ENCODE measurements around the gene FAM120C. TPM values are rescaled to one million over a fixed set of nuclear protein-coding genes. Genes with fewer than 3 reads are reported as not detected.

FAM120C gene
- total RNA-seq, 4 donors from 2014 or later = 4.7 to 12.8 (median 10.9) TPM

GRCh38 chrX:54171527-54172250, 11.4 kb downstream of the FAM120C start:
- TF ChIP-seq POLR2A (IDR thresholded peaks at IDR 0.05) = no peak
- TF ChIP-seq CTCF (IDR thresholded peaks at IDR 0.05 in 4 of 5, conservative IDR thresholded peaks at IDR 0.05 in 1 of 5) = no peak
- no peaks in the 10 kb centered on the region for H3K9me3 ChIP-seq
- DNase-seq (no peak), ATAC-seq (peak in 1 of 2 donors; percentile 62)
- no peak overlapping the region for H3K27ac ChIP-seq
- H3K4me3 ChIP-seq = no peak overlapping the region
- in situ Hi-C loops (cut with MboI; ENCODE audit: low sequenced_read_pairs in 4 of 4) = loop anchor here in 1 of 4 donors (10.0 kb wide), 1 partner anchor 127 kb away; the partner anchor contains the start of gene PHF8
- H3K4me1 ChIP-seq = peaks cover 0 to 7% of the 10 kb centered on the region in 2 donors
- no peaks in the 10 kb centered on the region for H3K36me3 ChIP-seq
- intact Hi-C loops (cut with DNase I; ENCODE audit: low total_unique reads) = no loop called here
- no peaks in the 10 kb centered on the region for H3K27me3 ChIP-seq

GRCh38 chrX:54171091-54171490, 12.0 kb downstream of the FAM120C start:
- Histone ChIP-seq H3K27me3 (no peaks in the 10 kb centered on the region), H3K9me3 (no peaks in the 10 kb centered on the region), H3K4me1 (peaks cover 0 to 7% of the 10 kb centered on the region in 2 donors), H3K36me3 (no peaks in the 10 kb centered on the region), H3K4me3 (no peak overlapping the region), H3K27ac (no peak overlapping the region)
- ATAC-seq (no peak), DNase-seq (no peak)
- intact Hi-C loops (cut with DNase I; ENCODE audit: low total_unique reads) = no loop called here
- no peak for TF ChIP-seq POLR2A (IDR thresholded peaks at IDR 0.05)
- no peak for TF ChIP-seq CTCF (IDR thresholded peaks at IDR 0.05 in 4 of 5, conservative IDR thresholded peaks at IDR 0.05 in 1 of 5)
- in situ Hi-C loops (cut with MboI; ENCODE audit: low sequenced_read_pairs in 4 of 4) = loop anchor here in 1 of 4 donors (10.0 kb wide), 1 partner anchor 126 kb away; the partner anchor contains the start of gene PHF8

GRCh38 chrX:54166915-54167314, 16.1 kb downstream of the FAM120C start:
- in situ Hi-C loops (cut with MboI; ENCODE audit: low sequenced_read_pairs in 4 of 4) = no loop called here
- H3K27me3 ChIP-seq = no peaks in the 10 kb centered on the region
- TF ChIP-seq POLR2A (IDR thresholded peaks at IDR 0.05) (no peak), CTCF (IDR thresholded peaks at IDR 0.05 in 4 of 5, conservative IDR thresholded peaks at IDR 0.05 in 1 of 5) (no peak)

GRCh38 chrX:54157561-54157960, 25.5 kb downstream of the FAM120C start:
- no peaks in the 10 kb centered on the region for H3K9me3 ChIP-seq
- ATAC-seq = no peak
- no peaks in the 10 kb centered on the region for H3K27me3 ChIP-seq
- in situ Hi-C loops (cut with MboI; ENCODE audit: low sequenced_read_pairs in 4 of 4) (no loop called here), intact Hi-C loops (cut with DNase I; ENCODE audit: low total_unique reads) (no loop called here)
- H3K27ac ChIP-seq = no peak overlapping the region
- TF ChIP-seq POLR2A (IDR thresholded peaks at IDR 0.05) (no peak), CTCF (IDR thresholded peaks at IDR 0.05 in 4 of 5, conservative IDR thresholded peaks at IDR 0.05 in 1 of 5) (no peak)
- no peaks in the 10 kb centered on the region for H3K4me1 ChIP-seq
- DNase-seq = no peak
- no peak overlapping the region for H3K4me3 ChIP-seq
- no peaks in the 10 kb centered on the region for H3K36me3 ChIP-seq

More at GRCh38 chrX:54166915-54167314, 16.1 kb downstream of the FAM120C start:
- peaks cover 0 to 4% of the 10 kb centered on the region in 2 donors for H3K4me1 ChIP-seq
- H3K4me3 ChIP-seq = no peak overlapping the region
- H3K27ac ChIP-seq = no peak overlapping the region
- ATAC-seq (no peak), DNase-seq (no peak)
- H3K36me3 ChIP-seq = no peaks in the 10 kb centered on the region
- H3K9me3 ChIP-seq = no peaks in the 10 kb centered on the region
- intact Hi-C loops (cut with DNase I; ENCODE audit: low total_unique reads) = no loop called here
